MG63 (cell line): ENCODE measurements around the gene SH3PXD2A. TPM values are rescaled to one million over a fixed set of nuclear protein-coding genes. Genes with fewer than 3 reads are reported as not detected.

Experiments used
- DNase-seq: peaks from one replicate; pipeline ENCODE4 v3.0.0-alpha.2; 2020
- H3K27me3 ChIP-seq: fragments of 250-450 bp; sonication (Bioruptor Pico); 2 replicates; pipeline ENCODE4 v1.5.1; 2020; ENCODE audit warnings: mild to moderate bottlenecking, moderate library complexity
- H3K36me3 ChIP-seq: fragments of 250-450 bp; sonication (Bioruptor Pico); 2 replicates; pipeline ENCODE4 v1.5.1; 2020; ENCODE audit warnings: mild to moderate bottlenecking, moderate library complexity
- H3K4me3 ChIP-seq: fragments of 250-450 bp; sonication (Bioruptor Pico); 2 replicates; pipeline ENCODE4 v1.5.1; 2020; ENCODE audit warnings: mild to moderate bottlenecking, moderate library complexity
- H3K9me3 ChIP-seq: fragments of 250-450 bp; sonication (Bioruptor Pico); 2 replicates; pipeline ENCODE4 v1.5.1; 2020; ENCODE audit warnings: mild to moderate bottlenecking, moderate library complexity
- total RNA-seq: library from RNA; depleted of rRNA; stranded (reverse); fragments of >200 nt; shearing (Covaris generic); gene quantifications from 2 replicates; pipeline ENCODE4 v1.2.3, GENCODE V29; 2014; ENCODE audit warnings: low replicate concordance

SH3PXD2A gene
- total RNA-seq, 1 experiment from 2014 or later = 19.2 TPM

GRCh38 chr10:103602028-103602851 lies 253.1 kb downstream of the SH3PXD2A start:
- H3K4me3 ChIP-seq = no peak overlapping the region
- H3K9me3 ChIP-seq = no peaks in the 10 kb centered on the region
- H3K36me3 ChIP-seq = peaks cover 57% of the 10 kb centered on the region
- no peaks in the 10 kb centered on the region for H3K27me3 ChIP-seq
- no peak for DNase-seq

DNA sequence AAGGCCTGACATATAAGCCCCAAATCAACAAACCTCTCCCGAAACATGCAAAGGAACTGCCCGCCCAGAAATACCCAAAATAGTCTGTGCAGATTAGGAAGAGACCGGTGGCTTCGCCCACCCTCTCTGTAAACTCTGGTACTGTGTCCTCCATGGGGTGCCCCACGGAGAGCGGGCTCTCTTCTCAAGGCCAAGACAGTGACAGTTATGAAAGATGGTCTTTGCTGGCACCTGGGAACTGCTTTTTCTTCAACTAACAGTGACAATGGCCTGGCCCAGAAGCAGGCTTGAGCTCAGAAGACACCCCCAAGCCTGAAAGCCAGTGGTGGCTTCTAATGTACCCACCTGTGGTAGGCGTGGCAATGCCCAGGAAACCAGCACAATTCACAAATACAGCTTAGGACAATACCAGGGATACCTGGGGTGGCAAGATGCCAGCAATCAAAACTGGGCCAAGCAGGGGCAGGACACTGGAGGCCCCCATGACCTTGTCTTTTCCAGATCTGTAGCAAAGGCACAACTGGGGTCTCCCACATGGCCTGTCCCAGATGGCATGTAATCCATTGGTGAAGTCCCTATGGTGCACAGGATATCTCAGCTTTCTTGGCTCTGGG lies 254.3 kb downstream of the SH3PXD2A start:
- no peak for DNase-seq
- Histone ChIP-seq H3K36me3 (peaks cover 57% of the 10 kb centered on the region), H3K27me3 (no peaks in the 10 kb centered on the region), H3K4me3 (no peak overlapping the region), H3K9me3 (no peaks in the 10 kb centered on the region)

DNA sequence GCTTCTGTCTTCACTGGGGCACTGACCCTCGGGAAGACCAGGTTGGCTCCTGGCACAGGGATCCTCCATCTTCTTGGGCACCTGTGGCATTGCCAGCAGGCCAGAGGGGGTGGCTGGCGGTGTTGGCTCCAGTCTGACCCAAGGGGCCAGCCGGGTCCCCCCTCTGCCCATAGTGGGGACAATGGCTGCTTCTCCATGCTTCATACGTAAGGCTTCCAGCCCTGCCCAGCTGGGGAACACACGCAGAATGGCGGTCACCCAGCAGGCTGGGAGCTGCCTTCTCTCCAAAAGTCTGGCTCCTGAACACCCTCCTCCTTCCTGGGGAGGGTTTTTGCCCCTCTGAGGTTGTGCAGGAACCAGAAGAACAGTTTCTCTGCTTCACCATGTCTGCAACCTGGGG lies 255.1 kb downstream of the SH3PXD2A start:
- Histone ChIP-seq H3K27me3 (no peaks in the 10 kb centered on the region), H3K4me3 (no peak overlapping the region), H3K36me3 (peaks cover 50% of the 10 kb centered on the region), H3K9me3 (no peaks in the 10 kb centered on the region)
- no peak for DNase-seq

- Histone ChIP-seq H3K9me3 (no peaks in the 10 kb centered on the region), H3K4me3 (no peak overlapping the region), H3K27me3 (no peaks in the 10 kb centered on the region), H3K36me3 (peaks cover 46% of the 10 kb centered on the region)
- no peak for DNase-seq
These were observed 255.5 kb downstream of the SH3PXD2A start for GRCh38 chr10:103599907-103600306.

GRCh38 chr10:103599211-103599610 lies 256.2 kb downstream of the SH3PXD2A start:
- Histone ChIP-seq H3K27me3 (no peaks in the 10 kb centered on the region), H3K9me3 (no peaks in the 10 kb centered on the region), H3K4me3 (no peak overlapping the region), H3K36me3 (peaks cover 39% of the 10 kb centered on the region)
- DNase-seq = no peak

DNA sequence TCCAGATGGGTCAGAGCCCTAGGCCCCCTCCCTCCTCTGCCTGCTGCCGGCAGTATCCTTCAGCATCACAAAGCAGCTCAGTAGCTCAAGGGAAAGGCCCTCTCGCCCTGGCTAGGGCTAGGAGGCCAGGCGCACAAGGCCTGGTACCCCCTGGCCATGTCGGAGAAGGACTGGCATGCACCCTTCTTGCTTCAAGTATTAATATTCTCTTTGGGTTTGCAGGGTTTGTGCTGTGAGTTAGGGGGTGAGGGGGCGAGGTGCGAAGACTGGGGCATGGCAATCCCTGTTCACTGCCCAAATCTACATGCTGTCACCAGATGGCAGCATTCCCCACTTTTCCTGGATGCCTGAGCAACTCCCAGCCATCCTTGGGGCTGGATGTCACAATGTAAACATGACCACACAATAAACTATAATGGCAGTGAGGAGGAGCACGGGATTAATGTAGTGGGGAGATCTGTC lies 256.7 kb downstream of the SH3PXD2A start:
- Histone ChIP-seq H3K9me3 (no peaks in the 10 kb centered on the region), H3K4me3 (no peak overlapping the region), H3K27me3 (no peaks in the 10 kb centered on the region), H3K36me3 (peaks cover 34% of the 10 kb centered on the region)
- DNase-seq = peak; percentile 53

GRCh38 chr10:103597003-103597402 lies 258.4 kb downstream of the SH3PXD2A start:
- H3K4me3 ChIP-seq = no peak overlapping the region
- no peaks in the 10 kb centered on the region for H3K27me3 ChIP-seq
- no peaks in the 10 kb centered on the region for H3K9me3 ChIP-seq
- H3K36me3 ChIP-seq = peaks cover 26% of the 10 kb centered on the region
- DNase-seq = no peak

- Histone ChIP-seq H3K4me3 (no peak overlapping the region), H3K36me3 (peaks cover 19% of the 10 kb centered on the region), H3K9me3 (no peaks in the 10 kb centered on the region), H3K27me3 (no peaks in the 10 kb centered on the region)
- no peak for DNase-seq
These were observed 259.2 kb downstream of the SH3PXD2A start for GRCh38 chr10:103595933-103596726.

- H3K4me3 ChIP-seq = no peak overlapping the region
- H3K27me3 ChIP-seq = no peaks in the 10 kb centered on the region
- peaks cover 5% of the 10 kb centered on the region for H3K36me3 ChIP-seq
- DNase-seq = no peak
- H3K9me3 ChIP-seq = no peaks in the 10 kb centered on the region
These were observed 262.3 kb downstream of the SH3PXD2A start for GRCh38 chr10:103593022-103593570.

DNA sequence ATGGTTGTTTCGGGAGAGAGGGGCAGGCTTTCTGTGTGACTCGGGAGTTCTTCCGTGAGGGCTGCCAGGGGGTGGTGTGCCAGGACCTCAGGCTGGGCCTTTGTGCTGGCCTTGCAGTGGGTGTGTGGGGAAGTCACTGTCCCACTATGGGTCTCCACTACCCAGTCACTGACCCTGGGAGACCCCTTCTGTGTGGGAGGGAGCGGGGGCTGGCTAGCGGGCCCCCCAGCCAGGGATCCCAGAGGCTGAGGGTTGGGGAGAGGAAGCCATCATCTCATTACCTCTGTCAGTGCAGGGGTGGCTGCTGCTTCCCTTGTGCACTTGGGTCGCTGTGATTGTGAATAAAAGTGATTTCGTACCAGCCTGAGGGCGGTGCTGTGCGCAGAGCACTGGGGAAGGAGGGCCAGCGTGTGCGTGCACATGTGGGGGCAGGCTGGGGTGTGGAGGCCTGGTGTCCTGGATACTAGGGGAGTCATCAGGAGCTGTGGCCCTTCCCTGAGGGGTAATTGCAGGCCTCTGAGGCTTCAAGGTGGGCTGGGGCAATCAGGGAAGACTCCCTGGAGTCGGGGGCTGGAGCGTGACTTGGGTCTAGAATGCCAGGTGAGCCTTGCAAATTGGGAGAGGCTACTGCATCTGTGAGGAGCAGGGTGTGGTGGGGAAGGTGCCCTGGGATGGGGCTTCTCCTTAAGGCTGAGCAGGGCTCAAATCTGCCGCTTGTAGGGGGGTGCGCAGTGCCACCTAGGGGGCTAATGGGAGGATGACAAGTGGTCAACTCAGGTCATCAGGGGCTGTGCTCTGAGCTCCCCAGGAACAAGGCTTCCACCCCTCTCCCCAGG lies 263.0 kb downstream of the SH3PXD2A start:
- Histone ChIP-seq H3K36me3 (no peaks in the 10 kb centered on the region), H3K27me3 (no peaks in the 10 kb centered on the region), H3K9me3 (no peaks in the 10 kb centered on the region), H3K4me3 (no peak overlapping the region)
- DNase-seq = peak; percentile 26

GRCh38 chr10:103590744-103591291 lies 264.6 kb downstream of the SH3PXD2A start:
- Histone ChIP-seq H3K9me3 (no peaks in the 10 kb centered on the region), H3K27me3 (no peaks in the 10 kb centered on the region), H3K36me3 (no peaks in the 10 kb centered on the region), H3K4me3 (no peak overlapping the region)
- no peak for DNase-seq

GRCh38 chr10:103590060-103590459 lies 265.3 kb downstream of the SH3PXD2A start:
- Histone ChIP-seq H3K9me3 (no peaks in the 10 kb centered on the region), H3K36me3 (no peaks in the 10 kb centered on the region), H3K27me3 (no peaks in the 10 kb centered on the region), H3K4me3 (no peak overlapping the region)
- no peak for DNase-seq

GRCh38 chr10:103589074-103589630 lies 266.2 kb downstream of the SH3PXD2A start:
- Histone ChIP-seq H3K4me3 (no peak overlapping the region), H3K9me3 (no peaks in the 10 kb centered on the region), H3K27me3 (no peaks in the 10 kb centered on the region)

DNA sequence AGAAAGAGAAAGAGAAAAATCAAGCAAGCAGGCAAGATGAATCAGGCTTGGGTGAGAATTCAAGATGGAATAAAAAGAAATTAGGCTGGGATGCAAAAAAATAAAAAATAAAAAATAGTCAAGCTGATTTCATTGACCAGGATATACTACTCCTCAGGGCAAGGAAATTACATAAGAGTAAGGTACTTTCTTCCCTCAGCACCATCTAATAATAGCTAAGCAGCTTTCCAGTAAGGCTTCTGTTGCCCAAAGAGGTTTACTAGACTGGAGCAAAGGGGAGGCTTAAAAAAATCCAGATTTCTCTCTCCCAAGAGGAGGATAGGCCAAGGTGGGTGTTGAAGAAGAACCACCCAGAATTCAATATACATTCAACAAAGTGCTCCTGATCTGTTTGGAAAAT lies 268.3 kb downstream of the SH3PXD2A start:
- DNase-seq = no peak

More at GRCh38 chr10:103589074-103589630, 266.2 kb downstream of the SH3PXD2A start:
- no peak for DNase-seq
- no peaks in the 10 kb centered on the region for H3K36me3 ChIP-seq

DNA sequence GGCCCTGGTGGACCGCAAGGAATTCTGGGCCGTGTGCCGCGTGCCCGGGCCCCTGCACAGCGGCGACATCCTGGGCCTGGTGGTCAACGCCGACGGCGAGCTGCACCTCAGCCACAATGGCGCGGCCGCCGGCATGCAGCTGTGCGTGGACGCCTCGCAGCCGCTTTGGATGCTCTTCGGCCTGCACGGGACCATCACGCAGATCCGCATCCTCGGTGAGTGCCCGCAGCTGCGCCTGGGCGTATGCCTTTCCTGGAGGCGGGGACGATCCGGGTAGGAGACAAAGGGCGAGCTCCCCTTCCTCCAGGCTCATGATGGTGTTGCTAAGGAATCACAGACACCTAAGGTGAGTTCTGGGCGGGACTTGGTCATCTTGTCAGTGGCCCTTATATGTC lies 270.4 kb downstream of the SH3PXD2A start:
- Histone ChIP-seq H3K9me3 (no peaks in the 10 kb centered on the region), H3K27me3 (no peaks in the 10 kb centered on the region), H3K36me3 (no peaks in the 10 kb centered on the region), H3K4me3 (no peak overlapping the region)
- no peak for DNase-seq

More for the DNA sequence above, 268.3 kb downstream of the SH3PXD2A start:
- H3K36me3 ChIP-seq = no peaks in the 10 kb centered on the region
- H3K4me3 ChIP-seq = no peak overlapping the region
- H3K9me3 ChIP-seq = no peaks in the 10 kb centered on the region
- no peaks in the 10 kb centered on the region for H3K27me3 ChIP-seq
